OCI-LY1 (cell line): Measurements from ENCODE around the gene PAX2.

Experiments
- H2AFZ ChIP-seq: fragments of 200-600 bp; sonication (generic), shearing (Covaris generic); 2 replicates; pipeline ENCODE4 v1.6.0; 2014; ENCODE audit warnings: antibody characterized with exemption, mild to moderate bottlenecking, low read length
- H3F3A ChIP-seq: fragments of 200-600 bp; sonication (generic), shearing (Covaris generic); 2 replicates; pipeline ENCODE4 v1.6.0; 2014; ENCODE audit warnings: mild to moderate bottlenecking, antibody characterized with exemption, low read length, moderate library complexity; ENCODE audit not compliant: insufficient read depth
- H3K27ac ChIP-seq: fragments of 200-600 bp; sonication (generic); 2 replicates; pipeline ENCODE4 v1.5.1; 2014; ENCODE audit warnings: low read length, mixed run types, mild to moderate bottlenecking, low read depth; ENCODE audit not compliant: poor library complexity, severe bottlenecking
- H3K27me3 ChIP-seq: fragments of 200-600 bp; sonication (generic); 2 replicates; pipeline ENCODE4 v1.6.0; 2014; ENCODE audit warnings: antibody characterized with exemption, mild to moderate bottlenecking, low read length, moderate library complexity; ENCODE audit not compliant: insufficient read depth
- H3K36me3 ChIP-seq: fragments of 200-600 bp; sonication (generic); 2 replicates; pipeline ENCODE4 v1.6.1; 2014; ENCODE audit warnings: mild to moderate bottlenecking, antibody characterized with exemption, low read length, moderate library complexity, mixed read lengths; ENCODE audit not compliant: insufficient read depth
- H3K4me1 ChIP-seq: fragments of 200-600 bp; sonication (generic); 2 replicates; pipeline ENCODE4 v1.5.1; 2014; ENCODE audit warnings: mild to moderate bottlenecking, low read length, moderate library complexity; ENCODE audit not compliant: insufficient read depth, severe bottlenecking
- H3K4me2 ChIP-seq: fragments of 200-600 bp; sonication (generic), shearing (Covaris generic); 2 replicates; pipeline ENCODE4 v1.6.1; 2014; ENCODE audit warnings: low read length
- H3K4me3 ChIP-seq: fragments of 200-600 bp; sonication (generic); 2 replicates; pipeline ENCODE4 v1.5.1; 2014; ENCODE audit warnings: low read length, low read depth, mild to moderate bottlenecking, mixed read lengths; ENCODE audit not compliant: poor library complexity, severe bottlenecking
- H3K79me2 ChIP-seq: fragments of 200-600 bp; shearing (Covaris generic); 2 replicates; pipeline ENCODE4 v1.6.1; 2016; ENCODE audit warnings: mixed run types, low read length, mixed read lengths; ENCODE audit not compliant: insufficient read depth
- H3K9ac ChIP-seq: fragments of 200-600 bp; sonication (generic), shearing (Covaris generic); 2 replicates; pipeline ENCODE4 v1.6.1; 2014; ENCODE audit warnings: mild to moderate bottlenecking, low read length, mixed read lengths
- H3K9me2 ChIP-seq: fragments of 200-600 bp; sonication (generic), shearing (Covaris generic); 2 replicates; pipeline ENCODE4 v1.6.1; 2014; ENCODE audit warnings: low read depth, mild to moderate bottlenecking, low read length, mixed read lengths
- H3K9me3 ChIP-seq: fragments of 200-600 bp; shearing (Covaris generic); 2 replicates; pipeline ENCODE4 v1.6.1; 2014; ENCODE audit warnings: low read length, mixed read lengths
- H4K20me1 ChIP-seq: fragments of 200-600 bp; sonication (generic), shearing (Covaris generic); 2 replicates; pipeline ENCODE4 v1.6.0; 2016; ENCODE audit warnings: mild to moderate bottlenecking, low read length; ENCODE audit not compliant: insufficient read depth
- CTCF ChIP-seq: fragments of 200-600 bp; sonication (generic), shearing (Covaris generic); IDR thresholded peaks from 2 replicates; pipeline ENCODE4 v1.5.1; 2017; ENCODE audit warnings: mild to moderate bottlenecking, antibody characterized with exemption, low read length, moderate library complexity, mixed read lengths
- EZH2 ChIP-seq: fragments of 200-600 bp; sonication (generic), shearing (Covaris generic); IDR thresholded peaks from 2 replicates; pipeline ENCODE4 v1.8.0; 2017; ENCODE audit warnings: borderline replicate concordance, mixed run types, mild to moderate bottlenecking, antibody characterized with exemption, low read length, moderate library complexity, mixed read lengths

The PAX2 gene

GRCh38 chr10:100739517-100740368 is 5.6 kb upstream of the PAX2 start:
- Histone ChIP-seq H3K4me3 (no peak overlapping the region), H3K4me1 (no peaks in the 10 kb centered on the region), H3K79me2 (no peaks in the 10 kb centered on the region), H3K36me3 (no peaks in the 10 kb centered on the region), H3K9me2 (no peaks in the 10 kb centered on the region), H3F3A (no peaks in the 10 kb centered on the region), H3K9ac (no peak overlapping the region), H3K9me3 (no peaks in the 10 kb centered on the region), H2AFZ (no peak overlapping the region), H3K27ac (no peak overlapping the region), H3K4me2 (no peak overlapping the region), H4K20me1 (no peaks in the 10 kb centered on the region), H3K27me3 (no peaks in the 10 kb centered on the region)
- TF ChIP-seq CTCF (no peak), EZH2 (no peak)

GRCh38 chr10:100740476-100741377 is 4.7 kb upstream of the PAX2 start:
- H3K9me3 ChIP-seq = no peaks in the 10 kb centered on the region
- H3K9ac ChIP-seq = no peak overlapping the region
- no peaks in the 10 kb centered on the region for H4K20me1 ChIP-seq
- H3K79me2 ChIP-seq = no peaks in the 10 kb centered on the region
- H3K27me3 ChIP-seq = no peaks in the 10 kb centered on the region
- H2AFZ ChIP-seq = no peak overlapping the region
- H3K4me3 ChIP-seq = no peak overlapping the region
- H3F3A ChIP-seq = no peaks in the 10 kb centered on the region
- no peak overlapping the region for H3K4me2 ChIP-seq
- H3K4me1 ChIP-seq = no peaks in the 10 kb centered on the region
- H3K27ac ChIP-seq = no peak overlapping the region
- no peak for TF ChIP-seq CTCF
- no peak for TF ChIP-seq EZH2
- no peaks in the 10 kb centered on the region for H3K36me3 ChIP-seq
- no peaks in the 10 kb centered on the region for H3K9me2 ChIP-seq

- Histone ChIP-seq H3K4me1 (no peaks in the 10 kb centered on the region), H3K4me3 (no peak overlapping the region), H4K20me1 (no peaks in the 10 kb centered on the region), H3F3A (no peaks in the 10 kb centered on the region), H3K36me3 (no peaks in the 10 kb centered on the region), H3K27me3 (no peaks in the 10 kb centered on the region), H3K4me2 (no peak overlapping the region), H3K9ac (no peak overlapping the region), H3K27ac (no peak overlapping the region), H2AFZ (no peak overlapping the region), H3K9me2 (no peaks in the 10 kb centered on the region), H3K79me2 (no peaks in the 10 kb centered on the region), H3K9me3 (no peaks in the 10 kb centered on the region)
- TF ChIP-seq EZH2 = no peak
- TF ChIP-seq CTCF = no peak
Measured at GRCh38 chr10:100741378-100742075, 3.9 kb upstream of the PAX2 start.
